CD4-positive, alpha-beta T cell treated with Interleukin-6 at 100 ng/mL for 8 hours (primary cell): Measurements from ENCODE around the gene DCBLD2.

Experiments
- DNase-seq: peaks from one replicate; pipeline ENCODE4 v3.0.0-alpha.2; 2020; ENCODE audit warnings: mixed read lengths, low spot score

The DCBLD2 gene

GRCh38 chr3:98766924-98767323 lies 134.6 kb downstream of the DCBLD2 start:
- DNase-seq: no peak

- DNase-seq: no peak
These were observed 135.8 kb downstream of the DCBLD2 start for GRCh38 chr3:98765721-98766120.

- no peak for DNase-seq
These were observed 137.0 kb downstream of the DCBLD2 start for GRCh38 chr3:98764472-98764884.

GRCh38 chr3:98763819-98764418 lies 137.6 kb downstream of the DCBLD2 start:
- DNase-seq: no peak

- no peak for DNase-seq
These were observed 138.4 kb downstream of the DCBLD2 start, which contains the start of gene ST3GAL6 for GRCh38 chr3:98763076-98763475. Gene ST3GAL6 (plus strand): TSS chr3:98763340. CDS start chr3:98768441, 5,101 bp downstream.

- no peak for DNase-seq
These were observed 139.8 kb downstream of the DCBLD2 start for GRCh38 chr3:98761643-98762229.

GRCh38 chr3:98759629-98760028 lies 141.9 kb downstream of the DCBLD2 start:
- DNase-seq: no peak

- no peak for DNase-seq
These were observed 145.9 kb downstream of the DCBLD2 start for GRCh38 chr3:98755601-98756000.

GRCh38 chr3:98754483-98754882 lies 147.0 kb downstream of the DCBLD2 start:
- no peak for DNase-seq

GRCh38 chr3:98750276-98750919 lies 151.1 kb downstream of the DCBLD2 start:
- no peak for DNase-seq

GRCh38 chr3:98746882-98747281 lies 154.6 kb downstream of the DCBLD2 start:
- no peak for DNase-seq

- no peak for DNase-seq
These were observed 155.4 kb downstream of the DCBLD2 start for GRCh38 chr3:98746122-98746521.
